Peyer's patch (tissue), 4 donors: ENCODE measurements around the gene MYH16.

Experiments
- POLR2A ChIP-seq, 2 donors: fragments of 450-650 bp; IDR thresholded peaks; one replicate each; pipeline ENCODE4 v1.5.1; 2017; ENCODE audit warnings: antibody characterized with exemption in 2 of 2, mild to moderate bottlenecking in 2 of 2, moderate library complexity in 2 of 2
- TF ChIP-seq, protein P1 (sequence below), 6 experiments: fragments of 450-650 bp in 4 of 6; fragments of 200-600 bp in 2 of 6; sonication (generic) in 1 of 6; IDR thresholded peaks; one replicate each; pipeline ENCODE4 v1.5.1; 2017 to 2019; ENCODE audit warnings: antibody characterized with exemption in 6 of 6, mild to moderate bottlenecking in 3 of 6, moderate library complexity in 1 of 6

DNA sequence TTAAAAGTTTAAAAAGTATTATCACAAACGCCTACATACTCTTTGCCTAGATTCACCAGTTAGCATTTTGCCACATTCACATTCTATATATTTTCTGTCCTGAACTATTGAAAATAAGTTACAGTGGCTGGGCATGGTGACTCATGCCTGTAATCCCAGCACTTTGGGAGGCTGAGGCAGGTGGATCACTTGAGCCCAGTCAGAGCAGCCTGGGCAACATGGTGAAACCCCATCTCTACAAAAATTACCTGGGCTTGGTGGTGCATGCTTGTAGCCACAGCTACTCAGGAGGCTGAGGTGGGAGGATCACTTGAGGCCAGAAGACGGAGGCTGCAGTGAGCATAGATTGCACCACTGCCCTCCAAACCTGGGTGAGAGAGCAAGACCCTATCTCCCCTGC is 58.4 kb downstream of the MYH16 start:
- no peak for TF ChIP-seq POLR2A (IDR thresholded peaks at IDR 0.05)
- TF ChIP-seq, protein P1, sequence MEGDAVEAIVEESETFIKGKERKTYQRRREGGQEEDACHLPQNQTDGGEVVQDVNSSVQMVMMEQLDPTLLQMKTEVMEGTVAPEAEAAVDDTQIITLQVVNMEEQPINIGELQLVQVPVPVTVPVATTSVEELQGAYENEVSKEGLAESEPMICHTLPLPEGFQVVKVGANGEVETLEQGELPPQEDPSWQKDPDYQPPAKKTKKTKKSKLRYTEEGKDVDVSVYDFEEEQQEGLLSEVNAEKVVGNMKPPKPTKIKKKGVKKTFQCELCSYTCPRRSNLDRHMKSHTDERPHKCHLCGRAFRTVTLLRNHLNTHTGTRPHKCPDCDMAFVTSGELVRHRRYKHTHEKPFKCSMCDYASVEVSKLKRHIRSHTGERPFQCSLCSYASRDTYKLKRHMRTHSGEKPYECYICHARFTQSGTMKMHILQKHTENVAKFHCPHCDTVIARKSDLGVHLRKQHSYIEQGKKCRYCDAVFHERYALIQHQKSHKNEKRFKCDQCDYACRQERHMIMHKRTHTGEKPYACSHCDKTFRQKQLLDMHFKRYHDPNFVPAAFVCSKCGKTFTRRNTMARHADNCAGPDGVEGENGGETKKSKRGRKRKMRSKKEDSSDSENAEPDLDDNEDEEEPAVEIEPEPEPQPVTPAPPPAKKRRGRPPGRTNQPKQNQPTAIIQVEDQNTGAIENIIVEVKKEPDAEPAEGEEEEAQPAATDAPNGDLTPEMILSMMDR (IDR thresholded peaks at IDR 0.05), result no peak
